T47D (cell line): ENCODE measurements around the gene CD79A.

Source experiments
- DNase-seq, 2 experiments: peaks; one replicate each; pipeline versions ENCODE4 v3.0.0 to v3.0.0-alpha.2; 2011 to 2012; ENCODE audit warnings: low read depth in 1 of 2, low spot score in 1 of 2
- JUND ChIP-seq: IDR thresholded peaks from 2 replicates; pipeline ENCODE4 v1.6.1; 2012; ENCODE audit warnings: low read depth
- in situ Hi-C: cut with HindIII; loops from 2 replicates; pipeline ENCODE4 v1.10.0; 2016; ENCODE audit warnings: low sequenced_read_pairs, low pct_unique_long_range_greater_than_20kb

Gene CD79A

GRCh38 chr19:41915021-41915775 lies 38.1 kb downstream of the CD79A start:
- in situ Hi-C loops: no loop called here
- DNase-seq: no peak
- no peak for TF ChIP-seq JUND

- in situ Hi-C loops: no loop called here
- no peak for TF ChIP-seq JUND
- no peak for DNase-seq
These were observed 38.8 kb downstream of the CD79A start for GRCh38 chr19:41915776-41916414.

GRCh38 chr19:41917676-41918075 lies 40.6 kb downstream of the CD79A start:
- DNase-seq: no peak
- no peak for TF ChIP-seq JUND
- in situ Hi-C loops: no loop called here

GRCh38 chr19:41918095-41918494 lies 41.0 kb downstream of the CD79A start:
- DNase-seq: no peak
- in situ Hi-C loops: no loop called here
- TF ChIP-seq JUND: no peak

GRCh38 chr19:41918653-41919244 lies 41.7 kb downstream of the CD79A start:
- in situ Hi-C loops: no loop called here
- TF ChIP-seq JUND: no peak
- no peak for DNase-seq

- no peak for DNase-seq
- in situ Hi-C loops: no loop called here
- no peak for TF ChIP-seq JUND
These were observed 43.1 kb downstream of the CD79A start for GRCh38 chr19:41919948-41920712.

- TF ChIP-seq JUND: no peak
- in situ Hi-C loops: no loop called here
- no peak for DNase-seq
These were observed 44.0 kb downstream of the CD79A start for GRCh38 chr19:41920882-41921576.

- in situ Hi-C loops: no loop called here
- TF ChIP-seq JUND: no peak
- no peak for DNase-seq
These were observed 44.8 kb downstream of the CD79A start for GRCh38 chr19:41921577-41922576.

GRCh38 chr19:41922585-41922984 lies 45.5 kb downstream of the CD79A start:
- no peak for DNase-seq
- TF ChIP-seq JUND: no peak
- in situ Hi-C loops: no loop called here

- DNase-seq: no peak
- TF ChIP-seq JUND: no peak
- in situ Hi-C loops: no loop called here
These were observed 46.1 kb downstream of the CD79A start for GRCh38 chr19:41923045-41923788.
